HepG2 (cell line): ENCODE measurements around the gene ITGB8. TPM values are rescaled to one million over a fixed set of nuclear protein-coding genes. Genes with fewer than 3 reads are reported as not detected.
A peak's percentile ranks its signal among the peaks of the same experiment; 100 is the strongest.

Experiments used
- ATF5 ChIP-seq: sonication (generic); formaldehyde crosslinking; IDR thresholded peaks from 2 replicates; pipeline ENCODE4 v1.4.0; 2020; ENCODE audit warnings: mild to moderate bottlenecking, low read depth, missing genetic modification reagents
- ATM ChIP-seq: fragments of 450-650 bp; IDR thresholded peaks from 2 replicates; pipeline ENCODE4 v1.7.1; 2017; ENCODE audit warnings: mild to moderate bottlenecking, borderline replicate concordance
- HNF4A ChIP-seq: sonication (generic); formaldehyde crosslinking; IDR thresholded peaks from 2 replicates; pipeline ENCODE4 v1.4.0; 2020; ENCODE audit warnings: missing genetic modification reagents
- IRF9 ChIP-seq: sonication (generic); formaldehyde crosslinking; IDR thresholded peaks from 2 replicates; pipeline ENCODE4 v1.8.0; 2022; ENCODE audit warnings: missing genetic modification reagents, mild to moderate bottlenecking, borderline replicate concordance
- MAX ChIP-seq: IDR thresholded peaks from 2 replicates; pipeline ENCODE4 v1.6.1; 2012; ENCODE audit warnings: inconsistent platforms
- MXD3 ChIP-seq: IDR thresholded peaks from 2 replicates; pipeline ENCODE4 v1.6.1; 2016; ENCODE audit warnings: mild to moderate bottlenecking, missing biosample characterization, missing genetic modification reagents
- NFKBIZ ChIP-seq: IDR thresholded peaks from 2 replicates; pipeline ENCODE4 v1.6.1; 2018; ENCODE audit warnings: missing genetic modification reagents, missing compliant biosample characterization
- SMAD1 ChIP-seq: sonication (generic); formaldehyde crosslinking; IDR thresholded peaks from 2 replicates; pipeline ENCODE4 v1.4.0; 2020; ENCODE audit warnings: missing genetic modification reagents, low read depth, mild to moderate bottlenecking, borderline replicate concordance
- SP5 ChIP-seq: IDR thresholded peaks from 2 replicates; pipeline ENCODE4 v1.6.1; 2016; ENCODE audit warnings: low read depth, borderline replicate concordance
- SRSF9 ChIP-seq: fragments of 200-400 bp; formaldehyde crosslinking; IDR thresholded peaks from 2 replicates; pipeline ENCODE4 v1.6.1; 2018; ENCODE audit warnings: borderline replicate concordance, mild to moderate bottlenecking, low read depth, low read length; ENCODE audit not compliant: insufficient read depth, poor library complexity, severe bottlenecking
- STAT6 ChIP-seq: sonication (generic); formaldehyde crosslinking; IDR thresholded peaks from 2 replicates; pipeline ENCODE4 v1.4.0; 2020; ENCODE audit warnings: missing genetic modification reagents, mild to moderate bottlenecking, borderline replicate concordance
- TCF7L2 ChIP-seq: IDR thresholded peaks from 2 replicates; pipeline ENCODE4 v1.6.1; 2011; ENCODE audit warnings: mild to moderate bottlenecking, low read depth, low read length, moderate library complexity
- U2AF2 ChIP-seq: fragments of 200-400 bp; formaldehyde crosslinking; IDR thresholded peaks from 2 replicates; pipeline ENCODE4 v1.6.1; 2017; ENCODE audit warnings: low read depth, mild to moderate bottlenecking, low read length
- UBTF ChIP-seq: sonication (generic); formaldehyde crosslinking; IDR thresholded peaks from 2 replicates; pipeline ENCODE4 v1.4.0; 2020; ENCODE audit warnings: mild to moderate bottlenecking, missing genetic modification reagents
- ZFX ChIP-seq: sonication (generic); formaldehyde crosslinking; IDR thresholded peaks from 2 replicates; pipeline ENCODE4 v1.4.0; 2020; ENCODE audit warnings: mild to moderate bottlenecking, low read depth, missing genetic modification reagents, moderate library complexity
- ZNF18 ChIP-seq: sonication (generic); formaldehyde crosslinking; IDR thresholded peaks from 2 replicates; pipeline ENCODE4 v1.8.0; 2022; ENCODE audit warnings: mild to moderate bottlenecking, missing genetic modification reagents; ENCODE audit not compliant: insufficient replicate concordance
- ZNF230 ChIP-seq: sonication (generic); formaldehyde crosslinking; IDR thresholded peaks from 2 replicates; pipeline ENCODE4 v1.4.0; 2020; ENCODE audit warnings: mild to moderate bottlenecking, missing genetic modification reagents
- ZNF564 ChIP-seq: sonication (generic); formaldehyde crosslinking; IDR thresholded peaks from 2 replicates; pipeline ENCODE4 v1.8.1; 2023; ENCODE audit warnings: mild to moderate bottlenecking, missing genetic modification reagents
- ZSCAN25 ChIP-seq: sonication (generic); formaldehyde crosslinking; IDR thresholded peaks from 2 replicates; pipeline ENCODE4 v1.8.0; 2022; ENCODE audit warnings: mild to moderate bottlenecking, missing genetic modification reagents
- polyA plus RNA-seq, 8 experiments: library from polyadenylated mRNA; depleted of rRNA in 3 of 8; stranded (reverse) in 7 of 8; unstranded in 1 of 8; fragments of >200 nt; fragmentation: Illumina TruSeq in 4 of 8; extraction: Trizol in 4 of 8; gene quantifications; 2 replicates each; pipeline versions ENCODE4 v1.2.1 to v1.2.3, GENCODE V29; 2011 to 2016; ENCODE audit warnings: low read depth in 4 of 8, missing spikeins in 1 of 8, mixed read lengths in 1 of 8; ENCODE audit not compliant: insufficient read depth in 1 of 8
- total RNA-seq, 5 experiments: library from RNA; depleted of rRNA; stranded (reverse); fragments of >200 nt; fragmentation: Illumina TruSeq; extraction: Trizol; gene quantifications; 2 replicates each; pipeline ENCODE4 v1.2.3, GENCODE V29; 2016; ENCODE audit warnings: low read depth in 1 of 5

The ITGB8 gene
- total and polyA plus RNA-seq, 2 of the 13 experiments (the other 11 are each of a cell fraction or from before 2014, with no cell fraction given), result 0.01 TPM; not detected in 1

- TF ChIP-seq MAX, result peak; percentile 18; the same call in 1 of the 2 replicates
- no peak for TF ChIP-seq ZNF230 (CRISPR knock-in tag)
- no peak for TF ChIP-seq SRSF9
- no peak for TF ChIP-seq ZNF18 (CRISPR knock-in tag)
- no peak for TF ChIP-seq IRF9 (CRISPR knock-in tag)
- no peak for TF ChIP-seq STAT6 (CRISPR knock-in tag)
- TF ChIP-seq TCF7L2, result no peak
- no peak for TF ChIP-seq HNF4A (CRISPR knock-in tag)
- TF ChIP-seq SMAD1 (CRISPR knock-in tag), result no peak
- TF ChIP-seq U2AF2, result no peak
- TF ChIP-seq ZFX, result no peak
- no peak for TF ChIP-seq ZNF564 (CRISPR knock-in tag)
- TF ChIP-seq MXD3 (CRISPR knock-in tag), result no peak
- TF ChIP-seq SP5, result 0 out of 2 replicates have a peak, but pooled peaks have one; percentile 27
- no peak for TF ChIP-seq ATF5 (CRISPR knock-in tag)
- TF ChIP-seq ATM, result no peak
- no peak for TF ChIP-seq ZSCAN25
- TF ChIP-seq NFKBIZ (CRISPR knock-in tag), result no peak
- peak; percentile 39; the same call in 1 of the 2 replicates for TF ChIP-seq UBTF (CRISPR knock-in tag)
These were observed at the start of gene ITGB8 (continued) for GRCh38 chr7:20330239-20330927.
